NCI-H1048 (cell line): ENCODE data around the gene RFT1.
"Not testable (repeated sequence)": the region's sequence is repeated elsewhere in the genome, so short reads cannot be mapped to it uniquely, and the experiment has no call there.

Source experiments
- DNase-seq: peaks from one replicate; lab custom pipeline; 2025; lab: John Stamatoyannopoulos, UW

The RFT1 gene

DNA sequence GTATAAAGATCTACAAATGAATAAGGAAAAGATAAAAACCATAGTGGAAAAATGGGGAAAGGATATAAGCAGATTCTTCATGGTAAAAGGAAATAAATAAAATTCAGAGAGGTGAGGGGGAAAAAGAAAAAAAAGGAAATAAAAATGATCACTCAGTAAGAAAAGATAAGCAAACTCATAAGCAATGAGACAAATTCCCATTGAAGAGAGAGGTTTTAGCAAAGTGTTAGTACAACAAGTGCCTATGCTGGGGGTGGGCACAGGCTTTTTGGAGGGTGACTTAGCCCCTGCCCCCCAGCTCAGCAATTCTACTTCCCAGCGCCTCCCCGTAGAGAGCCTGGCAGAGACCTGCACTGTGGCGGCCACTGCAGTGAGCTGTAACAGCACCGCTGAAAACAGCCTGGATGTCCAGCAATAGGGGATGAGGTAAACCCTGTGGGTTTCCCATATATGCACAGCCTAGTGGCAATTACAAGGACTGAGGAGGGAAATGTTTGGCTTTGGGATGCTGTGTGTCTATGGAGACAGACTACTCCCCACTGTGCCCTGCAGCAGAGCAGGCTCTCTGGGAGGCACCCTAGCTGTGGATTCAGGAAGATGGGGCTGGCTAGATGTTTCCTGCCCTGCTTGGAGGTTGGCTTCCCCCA, 60.7 kb downstream of the RFT1 start:
- no peak for DNase-seq

GRCh38 chr3:53068176-53068575, 62.1 kb downstream of the RFT1 start:
- DNase-seq, result no peak

- no peak for DNase-seq
Measured at GRCh38 chr3:53067567-53067966, 62.7 kb downstream of the RFT1 start.

- no peak for DNase-seq
Measured at GRCh38 chr3:53065841-53066480, 64.3 kb downstream of the RFT1 start.

- DNase-seq, result no peak
Measured at GRCh38 chr3:53062905-53063304, 67.3 kb downstream of the RFT1 start.

- DNase-seq, result no peak
Measured at GRCh38 chr3:53056442-53056841, 73.8 kb downstream of the RFT1 start.

DNA sequence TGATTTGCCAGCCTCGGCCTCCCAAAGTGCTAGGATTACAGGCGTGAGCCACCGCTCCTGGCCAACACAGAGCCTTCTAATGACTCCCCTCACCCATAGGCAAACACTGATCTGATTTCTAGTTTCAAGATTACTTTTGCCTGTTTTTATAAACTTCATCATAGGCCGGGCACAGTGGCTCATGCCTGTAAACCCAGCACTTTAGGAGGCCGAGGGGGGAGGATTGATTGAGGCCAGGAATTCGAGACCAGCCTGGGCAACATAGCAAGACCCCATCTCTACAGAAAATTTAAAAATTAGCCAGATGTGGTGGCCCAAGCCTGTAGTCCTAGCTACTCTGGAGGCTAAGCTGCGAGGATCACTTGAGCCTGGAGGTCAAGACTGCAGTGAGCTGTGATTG, 76.0 kb downstream of the RFT1 start:
- DNase-seq, result not testable (repeated sequence)

DNA sequence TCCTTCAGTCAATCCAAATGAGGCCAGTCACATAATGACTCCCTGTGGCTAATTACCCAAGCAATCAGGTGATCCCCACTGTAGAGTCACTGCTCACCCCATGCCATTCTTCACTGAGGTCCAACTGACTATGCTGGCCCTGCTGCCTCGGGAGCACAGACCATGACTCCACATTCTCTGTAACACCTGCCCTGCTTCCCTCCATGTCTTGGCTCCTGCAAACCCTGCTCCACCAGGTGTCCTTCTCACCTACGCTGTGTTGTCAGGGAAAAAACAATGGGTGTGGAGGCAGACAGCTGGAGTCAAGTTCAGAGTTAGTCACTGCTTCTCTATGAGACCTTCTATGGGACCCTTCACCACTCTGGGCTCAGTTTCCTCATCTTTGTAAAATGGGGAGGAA, 78.3 kb downstream of the RFT1 start:
- no peak for DNase-seq

DNA sequence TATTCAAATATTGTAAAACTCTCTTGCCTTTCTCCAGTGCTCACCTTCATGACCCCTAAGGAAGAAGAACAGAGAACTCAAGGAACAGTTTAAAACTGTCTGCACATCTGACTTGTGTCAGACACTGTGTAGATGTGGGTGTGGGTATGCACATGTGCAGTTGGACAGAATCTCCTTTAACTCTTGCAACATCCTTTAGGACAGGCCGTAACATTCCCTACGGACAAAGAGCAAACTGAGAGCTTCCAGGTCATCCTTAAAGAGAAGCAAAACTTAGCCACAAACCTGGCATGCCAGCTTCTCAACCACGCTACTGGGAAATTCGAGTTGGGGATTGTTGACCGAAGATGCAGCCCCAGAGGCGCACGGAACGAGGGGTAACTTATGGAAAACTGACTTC, 80.2 kb downstream of the RFT1 start:
- no peak for DNase-seq

- DNase-seq, result no peak
Measured at GRCh38 chr3:53046171-53047170, 83.8 kb downstream of the RFT1 start.

DNA sequence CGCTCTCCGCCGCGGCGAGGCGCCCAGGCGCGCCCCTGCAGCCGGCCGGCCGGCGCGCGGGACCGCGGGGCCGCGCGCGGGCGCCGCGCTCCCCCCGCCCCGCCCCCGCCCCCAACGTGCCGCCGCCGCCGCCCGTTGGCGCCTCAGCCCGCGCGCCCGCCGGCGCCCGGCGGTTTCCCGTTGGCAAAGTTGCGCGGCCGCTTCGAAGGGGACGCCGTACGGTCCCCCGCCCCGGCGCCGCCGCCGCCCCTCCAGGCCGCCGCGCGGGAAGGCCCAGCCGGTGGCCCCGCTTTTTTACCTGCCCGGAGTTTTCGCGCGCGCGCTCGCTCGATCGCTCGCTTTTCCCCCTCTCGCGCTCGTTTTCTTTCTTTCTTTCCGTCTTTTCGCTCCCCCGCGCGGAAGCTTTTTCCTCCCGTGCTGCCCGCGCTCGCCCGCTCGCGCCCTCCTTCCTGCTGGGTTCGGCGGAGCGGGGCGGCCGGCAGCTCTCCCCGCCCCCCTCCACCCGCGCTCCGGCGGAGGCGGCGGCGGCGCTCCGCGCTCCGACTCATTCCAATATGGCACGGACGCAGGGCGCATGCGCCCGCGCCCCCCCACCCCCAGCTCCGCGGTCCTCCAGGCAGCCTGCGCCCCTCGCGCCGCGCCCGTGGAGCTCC, 84.6 kb downstream of the RFT1 start, which contains the start of gene SFMBT1:
SFMBT1 (minus strand) TSS at position 556 of the 653 bp plus-strand sequence. CDS start 76,945 bp downstream, outside the sequence.
- no peak for DNase-seq

DNA sequence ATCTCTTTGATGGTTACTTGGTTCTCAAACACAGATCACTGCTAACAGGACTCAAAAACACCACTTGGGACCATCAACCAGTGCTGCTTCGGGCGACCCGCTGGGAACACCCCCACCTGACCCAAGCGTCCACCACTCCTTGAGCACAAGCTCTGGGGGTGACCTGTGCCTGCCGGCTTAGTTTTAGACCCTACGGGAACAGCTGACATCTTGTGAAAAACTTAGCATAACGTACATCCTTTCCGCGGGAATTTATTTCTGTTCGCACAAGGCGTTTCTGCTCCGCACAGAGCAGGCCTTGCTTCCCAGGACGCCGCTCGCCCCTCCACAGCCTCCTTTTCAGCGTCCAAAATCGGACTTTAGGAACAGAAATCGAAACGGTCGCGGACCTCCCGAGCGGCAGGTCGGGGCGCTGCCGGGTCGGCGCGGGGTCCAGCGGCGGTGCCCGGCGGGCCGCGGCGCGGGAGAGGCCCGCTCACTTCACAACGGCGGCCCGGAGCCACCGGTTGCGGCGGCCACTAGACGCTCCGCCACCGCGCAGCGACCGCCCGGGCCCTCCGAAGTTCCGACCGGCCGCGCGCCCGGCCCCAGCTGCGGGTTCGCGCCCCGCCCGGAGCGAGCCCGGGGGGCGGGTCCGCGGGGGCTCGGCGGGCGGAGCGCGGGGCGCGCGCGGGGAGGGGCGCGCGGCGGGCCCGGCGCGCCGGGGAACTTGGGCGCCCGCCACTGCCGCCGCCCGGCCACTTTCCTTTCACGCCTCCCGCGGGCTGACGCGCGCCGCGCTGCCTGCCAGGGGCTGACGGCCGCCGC, 85.3 kb downstream of the RFT1 start:
- no peak for DNase-seq

DNA sequence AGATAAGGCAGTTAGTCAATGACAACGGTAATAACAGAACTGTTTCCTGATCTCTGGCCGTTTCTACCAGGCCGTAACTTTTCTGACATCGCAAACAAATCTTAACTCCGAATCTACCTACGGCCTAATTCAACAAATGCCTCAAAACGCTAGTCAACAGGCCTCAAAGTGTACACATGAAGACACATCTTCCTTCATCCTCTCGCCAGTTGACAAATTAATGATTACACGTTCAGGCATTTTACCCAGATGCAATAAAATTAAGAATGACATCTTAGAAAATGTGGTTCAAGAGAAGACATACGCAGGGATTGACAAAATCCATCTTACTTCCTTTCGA, 85.9 kb downstream of the RFT1 start:
- DNase-seq, result no peak

- DNase-seq, result no peak
Measured at GRCh38 chr3:53043738-53044137, 86.5 kb downstream of the RFT1 start.

- no peak for DNase-seq
Measured at GRCh38 chr3:53042651-53043050, 87.6 kb downstream of the RFT1 start.

- DNase-seq, result no peak
Measured at GRCh38 chr3:53040351-53040820, 89.8 kb downstream of the RFT1 start.

DNA sequence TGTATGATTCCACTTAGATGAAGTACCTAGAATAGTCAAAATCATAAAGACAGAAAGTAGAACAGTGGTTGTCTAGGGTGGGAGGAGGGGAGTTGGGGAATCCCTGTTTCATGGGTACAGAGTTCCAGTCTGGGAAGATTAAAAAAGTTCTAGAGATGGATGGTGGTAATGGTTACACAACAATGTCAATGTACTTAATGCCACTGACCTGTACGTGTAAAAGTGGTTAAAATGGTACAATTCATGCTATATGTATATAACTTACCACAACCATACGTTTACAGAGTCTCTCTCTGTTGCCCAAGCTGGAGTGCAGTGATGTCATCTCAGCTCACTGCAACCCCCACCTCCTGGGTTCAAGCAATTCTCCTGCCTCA, 90.9 kb downstream of the RFT1 start:
- DNase-seq, result no peak

- DNase-seq, result no peak
Measured at GRCh38 chr3:53038679-53039375, 91.4 kb downstream of the RFT1 start.
